Aorta (tissue), 5 donors: Measurements from ENCODE around the gene PCDHGB3. TPM values are rescaled to one million over a fixed set of nuclear protein-coding genes. Genes with fewer than 3 reads are reported as not detected.
"Not testable (repeated sequence)": the region's sequence is repeated elsewhere in the genome, so short reads cannot be mapped to it uniquely, and the experiment has no call there.

Source experiments
- ATAC-seq: fragments of 200-7000 bp; cut with Tn5 transposase; one replicate; pipeline ENCODE4 v1.9.1; 2022; ENCODE audit warnings: moderate library complexity; ENCODE audit not compliant: low FRiP score
- DNase-seq, 2 donors: peaks; one replicate each; pipeline ENCODE4 v3.0.0-alpha.2; 2020
- H3K27ac ChIP-seq, 2 donors: one replicate each; pipeline ENCODE4 v1.5.1; 2013; ENCODE audit warnings: low read length in 2 of 2, mild to moderate bottlenecking in 2 of 2, moderate library complexity in 2 of 2, control low read depth in 1 of 2, inconsistent platforms in 1 of 2, low read depth in 1 of 2
- H3K27me3 ChIP-seq, 2 donors: one replicate each; pipeline ENCODE4 v1.6.1; 2013; ENCODE audit warnings: control low read depth in 1 of 2, low read length in 1 of 2, mild to moderate bottlenecking in 1 of 2, moderate library complexity in 1 of 2; ENCODE audit not compliant: insufficient read depth in 2 of 2, control insufficient read depth in 1 of 2
- H3K36me3 ChIP-seq, 2 donors: one replicate each; pipeline ENCODE4 v1.6.1; 2013; ENCODE audit warnings: control low read depth in 1 of 2, low read length in 1 of 2, mild to moderate bottlenecking in 1 of 2; ENCODE audit not compliant: insufficient read depth in 2 of 2, control insufficient read depth in 1 of 2
- H3K4me1 ChIP-seq, 2 donors: one replicate each; pipeline ENCODE4 v1.6.1; 2013; ENCODE audit warnings: low read length in 2 of 2, control low read depth in 1 of 2, mild to moderate bottlenecking in 1 of 2, moderate library complexity in 1 of 2; ENCODE audit not compliant: insufficient read depth in 2 of 2, control insufficient read depth in 1 of 2
- H3K4me3 ChIP-seq, 2 donors: one replicate each; pipeline ENCODE4 v1.5.1; 2013; ENCODE audit warnings: low read length in 2 of 2, control low read depth in 1 of 2, mild to moderate bottlenecking in 1 of 2
- H3K9me3 ChIP-seq: one replicate; pipeline ENCODE4 v1.6.1; 2013; ENCODE audit warnings: mild to moderate bottlenecking, low read length; ENCODE audit not compliant: control insufficient read depth
- WGBS, 2 donors: extraction: QIAGEN DNeasy Blood & Tissue Kit; methylation state at CpG; one replicate each; pipeline ENCODE4 v1.1.7; 2013; 5-methylcytosine and 5-hydroxymethylcytosine counted together
- intact Hi-C, 2 donors: fragments of 100-400 bp; cut with DNase I; formaldehyde crosslinking; loops; one replicate each; pipeline versions ENCODE4 v1.14.2 to v1.15.0; 2022
- polyA plus RNA-seq, 2 donors: library from polyadenylated mRNA; stranded (reverse); fragments of 200-250 nt; gene quantifications; one replicate each; pipeline ENCODE4 v1.2.3, GENCODE V29; 2013
- total RNA-seq, 2 donors: library from RNA; stranded (reverse); fragmentation: NEBNext Ultra II Directional; extraction: Animal tissue kit (Norgen Biotek cat#: 25700); gene quantifications; one replicate each; pipeline ENCODE4 v1.2.1, GENCODE V29; 2021
- donor health status: healthy with polysubstance abuse.
- donor health status: Bipolar disorder and iron deficiency.
- donor health status: DM: no; HTN: no; CAD: no.
- donor health status: DM: no; HTN: no; CAD: no.
- donor health status: DM: yes; HTN: yes; CAD: no.

Gene PCDHGB3
- total and polyA plus RNA-seq, 4 donors: 0.82 to 9.7 (median 7.4) TPM; not detected in 1

DNA sequence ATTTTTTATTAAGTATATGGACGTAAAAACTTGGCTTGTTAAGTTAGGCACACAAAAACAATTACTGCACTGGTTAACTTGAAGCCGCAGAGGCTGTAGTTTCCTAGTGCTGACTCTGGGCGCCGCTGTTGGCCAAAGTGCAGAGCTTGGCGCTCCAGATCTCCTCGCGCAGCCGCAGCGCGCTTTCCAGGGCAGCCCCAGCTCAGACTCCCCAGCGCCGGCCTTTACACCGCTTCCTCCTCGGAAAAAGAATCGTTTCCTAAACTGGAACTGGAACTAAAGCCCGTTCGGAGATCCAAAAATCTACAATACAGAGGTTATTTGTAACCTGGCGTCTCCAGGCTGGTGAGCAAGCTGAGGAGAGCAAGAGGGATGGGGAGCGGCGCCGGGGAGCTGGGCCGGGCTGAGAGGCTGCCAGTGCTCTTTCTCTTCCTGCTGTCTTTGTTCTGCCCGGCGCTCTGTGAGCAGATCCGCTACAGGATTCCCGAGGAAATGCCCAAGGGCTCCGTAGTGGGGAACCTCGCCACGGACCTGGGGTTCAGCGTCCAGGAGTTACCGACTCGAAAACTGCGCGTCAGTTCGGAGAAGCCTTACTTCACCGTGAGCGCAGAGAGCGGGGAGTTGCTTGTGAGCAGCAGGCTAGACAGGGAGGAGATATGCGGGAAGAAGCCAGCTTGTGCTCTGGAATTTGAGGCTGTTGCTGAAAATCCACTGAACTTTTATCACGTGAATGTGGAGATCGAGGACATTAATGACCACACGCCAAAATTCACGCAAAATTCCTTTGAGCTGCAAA is 27.9 kb downstream of the PCDHGB3 start, which contains the start of gene PCDHGB5:
TSS of gene PCDHGB5 (plus strand) at position 192 of the 796 bp plus-strand sequence. CDS start at position 373, 181 bp downstream.
- peaks cover 31% of the 10 kb centered on the region for H3K9me3 ChIP-seq
- peak in 1 of 2 donors; percentile 70 for DNase-seq
- H3K4me3 ChIP-seq, H3K4me1 ChIP-seq, H3K27ac ChIP-seq, H3K27me3 ChIP-seq, intact Hi-C loops, H3K36me3 ChIP-seq: not testable (repeated sequence)
- 7 to 8% methylated on average over 20 to 25 of the region's 43 CpGs for WGBS, 2 donors
- ATAC-seq: peak; percentile 74

- no peaks in the 10 kb centered on the region for H3K4me1 ChIP-seq
These were observed 28.6 kb downstream of the PCDHGB3 start for GRCh38 chr5:141398608-141399007.

DNA sequence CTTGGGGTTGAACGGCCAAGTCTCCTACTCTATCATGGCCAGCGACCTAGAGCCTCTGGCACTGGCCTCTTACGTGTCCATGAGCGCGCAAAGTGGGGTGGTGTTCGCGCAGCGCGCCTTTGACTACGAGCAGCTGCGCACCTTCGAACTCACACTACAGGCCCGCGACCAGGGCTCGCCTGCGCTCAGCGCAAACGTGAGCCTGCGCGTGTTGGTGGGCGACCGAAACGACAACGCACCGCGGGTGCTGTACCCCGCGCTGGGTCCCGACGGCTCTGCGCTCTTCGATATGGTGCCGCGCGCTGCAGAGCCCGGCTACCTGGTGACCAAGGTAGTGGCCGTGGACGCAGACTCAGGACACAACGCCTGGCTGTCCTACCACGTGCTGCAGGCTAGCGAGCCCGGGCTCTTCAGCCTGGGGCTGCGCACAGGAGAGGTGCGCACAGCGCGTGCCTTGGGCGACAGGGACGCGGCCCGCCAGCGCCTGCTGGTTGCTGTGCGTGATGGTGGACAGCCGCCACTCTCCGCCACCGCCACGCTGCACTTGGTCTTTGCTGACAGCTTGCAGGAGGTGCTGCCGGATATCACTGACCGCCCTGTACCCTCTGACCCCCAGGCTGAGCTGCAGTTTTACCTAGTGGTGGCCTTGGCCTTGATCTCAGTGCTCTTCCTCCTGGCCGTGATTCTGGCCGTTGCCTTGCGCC is 29.7 kb downstream of the PCDHGB3 start:
- no peaks in the 10 kb centered on the region for H3K36me3 ChIP-seq
- H3K27me3 ChIP-seq: no peaks in the 10 kb centered on the region
- H3K9me3 ChIP-seq: peaks cover 31% of the 10 kb centered on the region
- no peaks in the 10 kb centered on the region for H3K4me1 ChIP-seq
- H3K27ac ChIP-seq: no peak overlapping the region
- ATAC-seq (no peak), DNase-seq (peak in 1 of 2 donors; percentile 70)
- intact Hi-C loops: no loop called here
- WGBS, 2 donors: 15 to 24% methylated on average over 61 of the region's 61 CpGs
- no peak overlapping the region for H3K4me3 ChIP-seq

More at GRCh38 chr5:141398608-141399007, 28.6 kb downstream of the PCDHGB3 start:
- DNase-seq (no peak), ATAC-seq (no peak)
- no peaks in the 10 kb centered on the region for H3K27me3 ChIP-seq
- H3K27ac ChIP-seq: no peak overlapping the region
- no peaks in the 10 kb centered on the region for H3K36me3 ChIP-seq
- intact Hi-C loops: no loop called here
- 20 to 24% methylated on average over 15 of the region's 15 CpGs for WGBS, 2 donors
- H3K4me3 ChIP-seq: no peak overlapping the region
- H3K9me3 ChIP-seq: peaks cover 31% of the 10 kb centered on the region

DNA sequence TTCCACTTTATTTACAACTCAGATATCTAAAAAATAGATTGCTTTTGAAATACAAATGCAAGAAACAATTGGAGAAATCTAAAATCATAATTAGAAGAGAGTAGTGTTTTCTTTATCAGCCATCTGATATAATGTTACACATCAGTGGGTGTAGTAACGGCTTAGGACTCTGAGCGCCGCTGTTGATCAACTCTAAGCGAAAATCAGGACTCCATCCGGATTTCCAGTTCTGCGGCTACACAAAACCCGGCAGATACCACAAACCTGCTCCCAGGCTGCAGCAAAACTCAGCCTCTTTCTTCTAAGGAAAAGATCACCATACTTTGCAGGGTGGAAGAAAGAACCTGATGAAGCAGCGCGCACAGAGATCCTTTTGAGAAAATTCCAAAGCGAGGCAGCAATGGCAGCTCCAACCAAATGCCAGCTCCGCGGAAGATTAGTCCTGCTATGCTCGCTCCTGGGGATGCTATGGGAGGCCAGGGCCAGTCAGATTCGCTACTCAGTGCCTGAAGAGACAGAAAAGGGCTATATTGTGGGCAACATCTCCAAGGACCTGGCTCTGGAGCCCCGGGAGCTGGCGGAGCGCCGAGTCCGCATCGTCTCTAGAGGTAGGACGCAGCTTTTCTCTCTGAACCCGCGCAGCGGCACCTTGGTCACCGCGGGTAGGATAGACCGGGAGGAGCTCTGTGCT is 32.7 kb downstream of the PCDHGB3 start, which contains the start of gene PCDHGA9:
TSS of gene PCDHGA9 (plus strand) at position 226 of the 691 bp plus-strand sequence. CDS start at position 401, 175 bp downstream.
- peaks cover 35% of the 10 kb centered on the region for H3K9me3 ChIP-seq
- intact Hi-C loops: no loop called here
- no peaks in the 10 kb centered on the region for H3K36me3 ChIP-seq
- no peaks in the 10 kb centered on the region for H3K27me3 ChIP-seq
- WGBS, 2 donors: 14 to 15% methylated on average over 27 of the region's 27 CpGs
- H3K4me1 ChIP-seq: no peaks in the 10 kb centered on the region
- no peak within 1 kb of the TSS for H3K27ac ChIP-seq
- ATAC-seq (no peak), DNase-seq (peak in 1 of 2 donors; percentile 68)
- H3K4me3 ChIP-seq: no peak within 1 kb of the TSS

DNA sequence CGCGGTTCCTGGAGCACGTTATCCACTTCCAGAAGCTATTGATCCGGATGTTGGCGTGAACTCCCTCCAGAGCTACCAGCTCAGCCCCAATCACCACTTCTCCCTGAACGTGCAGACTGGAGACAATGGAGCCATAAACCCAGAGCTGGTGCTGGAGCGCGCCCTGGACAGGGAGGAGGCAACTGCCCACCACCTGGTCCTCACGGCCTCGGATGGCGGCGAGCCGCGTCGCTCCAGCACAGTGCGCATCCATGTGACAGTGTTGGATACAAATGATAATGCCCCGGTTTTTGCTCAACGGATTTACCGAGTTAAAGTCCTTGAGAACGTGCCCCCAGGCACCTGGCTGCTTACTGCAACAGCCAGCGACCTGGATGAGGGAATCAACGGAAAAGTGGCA is 33.3 kb downstream of the PCDHGB3 start:
- Histone ChIP-seq H3K4me3 (no peak overlapping the region), H3K27me3 (no peaks in the 10 kb centered on the region), H3K4me1 (no peaks in the 10 kb centered on the region), H3K36me3 (no peaks in the 10 kb centered on the region), H3K9me3 (peaks cover 39% of the 10 kb centered on the region), H3K27ac (no peak overlapping the region)
- WGBS, 2 donors: 20 to 26% methylated on average over 22 of the region's 22 CpGs
- no peak for ATAC-seq
- intact Hi-C loops: no loop called here
- no peak for DNase-seq

- intact Hi-C loops: loop anchor here in 1 of 2 donors (5.0 kb wide), 1 partner anchor 149 kb away; no protein-coding TSS in a partner anchor
- peaks cover 38% of the 10 kb centered on the region for H3K9me3 ChIP-seq
- WGBS, 2 donors: 9 to 12% methylated on average over 46 to 51 of the region's 51 CpGs
- not testable (repeated sequence) for H3K4me1 ChIP-seq, H3K36me3 ChIP-seq, H3K4me3 ChIP-seq, H3K27me3 ChIP-seq, H3K27ac ChIP-seq
- peak in 1 of 2 donors; percentile 80 for DNase-seq
- peak; percentile 63 for ATAC-seq
These were observed 37.9 kb downstream of the PCDHGB3 start, which contains the start of gene PCDHGB6 for GRCh38 chr5:141407790-141408505. TSS of gene PCDHGB6 (plus strand) at chr5:141408021. CDS start at chr5:141408203, 182 bp downstream.

DNA sequence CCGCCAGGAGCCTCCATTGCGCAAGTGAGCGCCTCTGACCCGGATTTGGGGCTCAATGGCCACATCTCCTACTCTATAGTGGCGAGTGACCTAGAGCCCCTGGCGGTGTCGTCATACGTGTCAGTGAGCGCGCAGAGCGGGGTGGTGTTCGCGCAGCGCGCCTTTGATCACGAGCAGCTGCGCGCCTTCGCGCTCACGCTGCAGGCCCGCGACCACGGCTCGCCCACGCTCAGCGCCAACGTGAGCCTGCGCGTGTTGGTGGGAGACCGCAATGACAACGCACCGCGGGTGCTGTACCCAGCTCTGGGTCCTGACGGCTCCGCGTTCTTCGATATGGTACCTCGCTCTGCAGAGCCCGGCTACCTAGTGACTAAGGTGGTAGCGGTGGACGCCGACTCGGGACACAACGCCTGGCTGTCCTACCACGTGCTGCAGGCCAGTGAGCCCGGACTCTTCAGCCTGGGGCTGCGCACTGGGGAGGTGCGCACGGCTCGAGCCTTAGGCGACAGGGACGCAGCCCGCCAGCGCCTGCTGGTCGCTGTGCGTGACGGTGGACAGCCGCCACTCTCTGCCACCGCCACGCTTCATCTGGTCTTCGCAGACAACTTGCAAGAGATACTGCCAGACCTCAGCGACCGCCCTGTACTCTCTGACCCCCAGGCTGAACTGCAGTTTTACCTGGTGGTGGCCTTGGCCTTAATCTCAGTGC is 39.7 kb downstream of the PCDHGB3 start:
- 18 to 23% methylated on average over 64 of the region's 64 CpGs for WGBS, 2 donors
- intact Hi-C loops: loop anchor here (5.0 to 10.0 kb wide), 3 partner anchors 115 to 155 kb away; no protein-coding TSS in a partner anchor
- Histone ChIP-seq H3K4me1 (no peaks in the 10 kb centered on the region), H3K9me3 (peaks cover 37% of the 10 kb centered on the region), H3K36me3 (no peaks in the 10 kb centered on the region), H3K27ac (no peak overlapping the region), H3K4me3 (no peak overlapping the region), H3K27me3 (no peaks in the 10 kb centered on the region)
- ATAC-seq (no peak), DNase-seq (peak in 1 of 2 donors; percentile 54)
